ENCODE results near the gene CLIC1. TPM values are rescaled to one million over a fixed set of nuclear protein-coding genes. Genes with fewer than 3 reads are reported as not detected.

Gene CLIC1
- total RNA-seq, 4 donors from 2014 or later: 244 to 443 (median 336) TPM

DNA sequence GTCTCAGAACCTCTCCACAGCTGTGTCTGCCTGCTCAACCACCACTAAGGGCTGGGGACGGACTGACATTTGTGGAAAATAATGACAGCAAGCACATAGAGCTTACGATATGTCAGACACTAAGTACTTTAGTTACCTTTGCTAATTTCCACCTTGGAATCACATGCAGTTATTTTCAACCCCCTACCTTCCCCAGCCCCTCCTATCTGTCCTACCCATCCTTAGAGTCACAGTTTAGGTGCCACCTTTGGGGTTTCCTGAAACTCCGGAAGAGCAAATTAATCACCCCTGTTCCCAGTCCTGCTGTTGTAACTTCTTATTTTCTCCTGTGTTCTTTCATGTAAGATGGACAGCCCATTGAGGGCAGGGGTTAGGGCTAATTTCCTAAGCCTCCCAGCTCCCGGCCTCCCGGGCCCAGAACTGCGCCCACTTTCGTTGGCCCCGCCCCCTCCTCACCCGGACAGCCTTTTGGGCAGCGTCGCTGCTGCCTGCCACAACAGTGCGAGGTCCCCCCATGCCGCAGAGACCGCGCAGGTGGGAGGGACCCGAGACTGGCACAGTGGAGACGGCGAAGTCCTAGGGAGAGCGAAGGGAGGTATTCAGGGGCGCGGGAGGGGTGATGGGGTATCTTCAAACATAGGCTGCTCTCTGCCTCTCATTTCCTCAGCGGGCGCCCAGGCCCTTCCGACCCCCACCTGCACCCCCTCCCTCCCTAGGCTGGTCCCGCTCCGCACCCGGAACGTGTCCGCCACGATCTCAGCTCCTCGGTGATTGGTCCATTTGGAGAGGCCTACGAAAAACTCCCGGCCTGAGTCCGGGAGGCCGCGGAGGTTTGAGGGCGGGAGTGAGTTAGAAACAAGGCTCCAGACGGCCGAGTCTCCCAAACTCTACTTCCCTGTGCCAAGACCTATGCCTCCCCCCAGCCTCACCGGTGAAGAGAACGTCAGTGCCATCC, 8.3 kb downstream of the CLIC1 start:
- no peak for ATAC-seq (ENCODE audit: low FRiP score)
- TF ChIP-seq, protein P1, sequence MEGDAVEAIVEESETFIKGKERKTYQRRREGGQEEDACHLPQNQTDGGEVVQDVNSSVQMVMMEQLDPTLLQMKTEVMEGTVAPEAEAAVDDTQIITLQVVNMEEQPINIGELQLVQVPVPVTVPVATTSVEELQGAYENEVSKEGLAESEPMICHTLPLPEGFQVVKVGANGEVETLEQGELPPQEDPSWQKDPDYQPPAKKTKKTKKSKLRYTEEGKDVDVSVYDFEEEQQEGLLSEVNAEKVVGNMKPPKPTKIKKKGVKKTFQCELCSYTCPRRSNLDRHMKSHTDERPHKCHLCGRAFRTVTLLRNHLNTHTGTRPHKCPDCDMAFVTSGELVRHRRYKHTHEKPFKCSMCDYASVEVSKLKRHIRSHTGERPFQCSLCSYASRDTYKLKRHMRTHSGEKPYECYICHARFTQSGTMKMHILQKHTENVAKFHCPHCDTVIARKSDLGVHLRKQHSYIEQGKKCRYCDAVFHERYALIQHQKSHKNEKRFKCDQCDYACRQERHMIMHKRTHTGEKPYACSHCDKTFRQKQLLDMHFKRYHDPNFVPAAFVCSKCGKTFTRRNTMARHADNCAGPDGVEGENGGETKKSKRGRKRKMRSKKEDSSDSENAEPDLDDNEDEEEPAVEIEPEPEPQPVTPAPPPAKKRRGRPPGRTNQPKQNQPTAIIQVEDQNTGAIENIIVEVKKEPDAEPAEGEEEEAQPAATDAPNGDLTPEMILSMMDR (IDR thresholded peaks at IDR 0.05): no peak
- DNase-seq (ENCODE audit: low spot score): no peak

DNA sequence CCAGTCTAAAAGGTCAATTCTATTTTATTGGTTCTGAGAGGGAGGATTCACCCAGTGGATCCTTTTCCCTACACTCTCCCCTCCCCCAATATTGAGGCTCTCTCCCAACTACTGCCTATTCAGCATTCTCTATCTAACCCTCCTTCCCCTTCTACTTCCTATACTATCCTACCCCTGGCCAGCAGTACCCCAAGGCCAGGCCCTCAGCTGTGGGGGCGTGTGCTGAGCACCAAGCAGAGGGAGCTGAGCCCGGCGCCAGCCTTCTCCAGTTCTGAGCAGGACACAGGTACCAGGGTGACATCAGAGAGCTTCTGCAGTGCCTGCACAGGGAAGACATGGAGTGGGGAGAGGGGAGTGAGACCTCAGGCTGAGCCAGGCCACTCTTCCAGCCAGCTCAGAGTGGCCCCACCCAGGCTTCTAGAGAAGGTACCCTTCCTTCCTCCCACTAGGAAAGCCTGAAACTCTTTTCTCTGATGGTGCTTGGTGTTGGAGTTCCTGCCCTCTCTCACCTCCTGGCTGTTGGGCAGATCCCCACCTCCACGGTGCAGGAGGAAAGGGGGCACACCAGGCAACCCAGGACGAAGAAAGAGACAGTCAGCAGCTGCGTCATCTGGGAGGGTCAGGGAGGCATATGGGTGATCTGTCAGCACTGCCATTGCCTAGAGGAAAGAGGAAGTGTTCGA, 9.2 kb downstream of the CLIC1 start:
- no peak for ATAC-seq (ENCODE audit: low FRiP score)
- DNase-seq (ENCODE audit: low spot score): no peak
- TF ChIP-seq, protein P1 (IDR thresholded peaks at IDR 0.05): no peak

DNA sequence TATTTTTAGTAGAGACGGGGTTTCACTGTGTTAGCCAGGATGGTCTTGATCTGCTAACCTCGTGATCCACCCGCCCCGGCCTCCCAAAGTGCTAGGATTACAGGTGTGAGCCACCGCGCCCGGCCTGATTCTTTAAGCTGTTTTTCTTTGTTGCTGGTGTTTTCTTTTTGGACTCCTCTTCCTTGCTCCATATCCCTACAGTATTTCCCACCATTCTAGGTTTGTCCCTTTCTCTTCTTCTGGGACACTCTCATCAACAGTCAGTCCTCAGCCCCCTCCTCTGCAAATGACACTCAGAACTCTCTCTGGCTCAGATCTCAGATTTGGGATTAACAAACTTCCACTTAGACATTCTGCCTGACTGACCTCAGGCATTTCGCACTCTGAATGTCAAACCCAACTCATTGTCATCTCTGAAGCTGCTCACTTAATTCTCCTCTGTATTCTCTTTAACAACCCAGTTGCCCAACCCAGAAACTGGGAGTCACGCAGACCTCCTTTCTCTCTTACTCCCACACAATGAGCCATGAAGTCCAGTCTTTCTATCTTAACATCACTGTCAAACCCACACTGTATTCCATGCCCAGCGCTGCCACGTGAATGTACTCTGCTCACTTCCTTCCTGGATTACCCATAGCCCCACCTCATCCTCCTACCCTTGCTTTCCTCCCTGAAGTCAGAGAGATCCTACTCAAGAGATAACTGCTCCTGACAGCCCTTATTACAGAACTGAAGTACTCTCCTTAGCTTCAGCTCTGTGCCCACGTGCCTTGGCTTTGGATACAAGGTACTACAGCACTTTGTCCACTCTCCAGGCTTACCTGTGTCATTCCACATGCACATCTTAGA, 10.6 kb downstream of the CLIC1 start:
- TF ChIP-seq, protein P1 (IDR thresholded peaks at IDR 0.05): no peak
- DNase-seq (ENCODE audit: low spot score) (no peak), ATAC-seq (ENCODE audit: low FRiP score) (peak; percentile 47)

DNA sequence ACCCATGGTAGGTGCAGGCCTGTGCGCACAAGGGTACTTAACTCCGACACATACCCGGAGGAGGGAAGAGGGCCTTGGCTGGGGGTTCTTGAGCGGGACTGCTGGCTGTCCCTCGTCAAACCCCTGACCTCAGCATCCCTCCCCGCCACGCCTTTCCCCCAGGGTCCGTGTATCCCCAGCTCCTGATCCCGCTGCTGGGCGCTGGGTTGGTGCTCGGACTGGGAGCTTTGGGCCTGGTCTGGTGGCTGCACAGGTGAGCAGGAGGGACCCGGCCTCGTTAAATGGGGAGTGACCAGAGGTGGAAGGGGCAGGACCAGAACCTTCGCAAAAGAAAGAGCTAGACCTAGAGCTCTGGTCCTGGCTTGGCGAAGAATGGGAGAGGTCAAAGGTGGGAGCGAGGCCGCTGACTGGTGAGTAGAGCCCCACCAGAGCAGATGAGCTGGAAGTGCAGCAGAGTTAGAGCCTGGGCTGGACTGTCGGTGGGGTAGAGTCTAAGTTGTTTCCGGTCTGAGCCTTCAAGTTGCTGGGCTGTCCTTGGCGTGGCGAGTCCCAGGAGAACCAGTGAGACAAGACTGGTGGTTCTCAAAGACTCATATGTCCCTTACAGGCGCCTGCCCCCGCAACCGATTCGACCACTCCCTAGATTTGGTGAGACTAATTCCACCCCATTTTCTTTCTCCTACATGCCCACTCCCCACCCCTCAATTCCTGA, 12.2 kb downstream of the CLIC1 start:
- TF ChIP-seq, protein P1 (IDR thresholded peaks at IDR 0.05): no peak
- DNase-seq (ENCODE audit: low spot score) (no peak), ATAC-seq (ENCODE audit: low FRiP score) (no peak)

DNA sequence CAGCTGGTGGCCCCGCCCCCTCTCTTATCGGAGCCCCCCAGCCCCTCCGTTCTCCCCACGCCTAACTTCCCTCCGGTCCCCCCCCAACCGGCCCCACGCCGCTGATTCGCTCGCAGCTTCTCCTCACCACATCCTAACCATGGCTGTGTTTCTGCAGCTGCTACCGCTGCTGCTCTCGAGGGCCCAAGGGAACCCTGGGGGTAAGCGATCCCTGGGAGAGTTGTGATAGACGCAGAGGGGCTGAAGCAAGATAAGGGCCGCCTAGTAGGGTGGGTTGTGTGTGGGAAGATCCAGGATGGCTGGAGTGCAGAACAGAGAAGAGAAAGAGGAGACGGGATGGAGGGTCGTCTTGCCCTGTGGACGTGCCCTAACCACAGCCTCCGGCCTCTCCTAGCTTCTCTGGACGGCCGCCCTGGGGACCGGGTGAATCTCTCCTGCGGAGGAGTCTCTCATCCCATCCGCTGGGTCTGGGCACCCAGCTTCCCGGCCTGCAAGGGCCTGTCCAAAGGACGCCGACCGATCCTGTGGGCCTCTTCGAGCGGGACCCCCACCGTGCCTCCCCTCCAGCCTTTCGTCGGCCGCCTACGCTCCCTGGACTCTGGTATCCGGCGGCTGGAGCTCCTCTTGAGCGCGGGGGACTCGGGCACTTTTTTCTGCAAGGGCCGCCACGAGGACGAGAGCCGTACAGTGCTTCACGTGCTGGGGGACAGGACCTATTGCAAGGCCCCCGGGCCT, 12.9 kb downstream of the CLIC1 start, which contains the start of gene MPIG6B:
MPIG6B (plus strand) TSS at position 129 of the 735 bp plus-strand sequence; CDS start at position 140, 11 bp downstream.
- no peak for DNase-seq (ENCODE audit: low spot score)
- TF ChIP-seq, protein P1 (IDR thresholded peaks at IDR 0.05): no peak
- no peak for ATAC-seq (ENCODE audit: low FRiP score)

Measured in omental fat pad (tissue), 4 donors.